H1 (cell line): ENCODE results near the gene RASSF3. TPM values are rescaled to one million over a fixed set of nuclear protein-coding genes. Genes with fewer than 3 reads are reported as not detected.

Source experiments
- CTCF ChIA-PET: fragments of 300-600 bp; sonication (Branson Sonifier 250); formaldehyde crosslinking; loops from one replicate; lab custom pipeline; 2021; ENCODE audit not compliant: partially characterized antibody; lab: Charles Lee
- POLR2A ChIA-PET: fragments of 300-600 bp; sonication (Branson Sonifier 250); formaldehyde crosslinking; loops from one replicate; lab custom pipeline; 2021; ENCODE audit warnings: inconsistent platforms; ENCODE audit not compliant: partially characterized antibody; lab: Charles Lee
- DNase-seq, 2 experiments: peaks; one replicate each; pipeline versions ENCODE4 v3.0.0 to v3.0.0-alpha.2; 2010 to 2022; ENCODE audit warnings: low spot score in 2 of 2, low read depth in 1 of 2, mixed read lengths in 1 of 2
- FAIRE-seq: peaks from 2 replicates; lab custom pipeline; 2011; peaks lifted over from hg19 to GRCh38; lab: Jason Lieb, UNC
- H2AFZ ChIP-seq: 2 replicates; pipeline ENCODE4 v1.8.1; 2012; ENCODE audit warnings: low read length, inconsistent platforms
- H2AK5ac ChIP-seq: 2 replicates; pipeline ENCODE4 v1.6.1; 2013; ENCODE audit warnings: low read depth, low read length
- H2BK120ac ChIP-seq: replicated peaks from 2 replicates; pipeline ENCODE3; 2013; ENCODE audit warnings: low read depth, low read length, inconsistent platforms
- H2BK12ac ChIP-seq: 2 replicates; pipeline ENCODE4 v1.6.1; 2013; ENCODE audit warnings: low read depth, low read length
- H2BK15ac ChIP-seq: 2 replicates; pipeline ENCODE4 v1.6.1; 2013; ENCODE audit warnings: low read length
- H2BK20ac ChIP-seq: 2 replicates; pipeline ENCODE4 v1.6.1; 2013; ENCODE audit warnings: low read length
- H2BK5ac ChIP-seq: 2 replicates; pipeline ENCODE4 v1.6.1; 2013; ENCODE audit warnings: low read depth, low read length
- H3K14ac ChIP-seq: 2 replicates; pipeline ENCODE4 v1.6.1; 2013; ENCODE audit warnings: inconsistent platforms; ENCODE audit not compliant: insufficient read length
- H3K18ac ChIP-seq: 2 replicates; pipeline ENCODE4 v1.6.1; 2013; ENCODE audit warnings: low read length; ENCODE audit errors: extremely low read depth
- H3K23ac ChIP-seq: 2 replicates; pipeline ENCODE4 v1.6.1; 2013; ENCODE audit warnings: inconsistent platforms; ENCODE audit not compliant: insufficient read length
- H3K23me2 ChIP-seq: 2 replicates; pipeline ENCODE4 v1.6.1; 2013; ENCODE audit warnings: low read depth, low read length
- H3K27ac ChIP-seq: 2 replicates; pipeline ENCODE4 v1.6.1; 2011; ENCODE audit warnings: low read depth, low read length, inconsistent platforms
- H3K27me3 ChIP-seq, 4 experiments: replicated peaks in 1 of 4; 1 replicate in 1 of 4; 2 replicates in 3 of 4; pipeline versions ENCODE4 v1.6.1 to v1.8.1; 2011 to 2013; ENCODE audit warnings: low read length in 3 of 4, mild to moderate bottlenecking in 3 of 4, inconsistent platforms in 2 of 4, mixed read lengths in 2 of 4, moderate library complexity in 1 of 4; ENCODE audit not compliant: control insufficient read depth in 3 of 4, insufficient read depth in 3 of 4; ENCODE audit errors: extremely low read depth in 1 of 4
- H3K36me3 ChIP-seq, 4 experiments: 2 replicates each; pipeline versions ENCODE4 v1.6.1 to v1.8.1; 2011 to 2013; ENCODE audit warnings: mild to moderate bottlenecking in 4 of 4, low read length in 3 of 4, moderate library complexity in 2 of 4, control low read depth in 1 of 4, inconsistent platforms in 1 of 4; ENCODE audit not compliant: insufficient read depth in 4 of 4, control insufficient read depth in 2 of 4
- H3K4ac ChIP-seq: replicated peaks from 2 replicates; pipeline ENCODE3; 2013; ENCODE audit warnings: low read length, low read depth, mixed read lengths, inconsistent platforms; ENCODE audit not compliant: insufficient read length
- H3K4me1 ChIP-seq, 4 experiments: replicated peaks in 1 of 4; 1 replicate in 1 of 4; 2 replicates in 3 of 4; pipeline versions ENCODE4 v1.6.1 to v1.8.1; 2011 to 2013; ENCODE audit warnings: low read length in 3 of 4, inconsistent platforms in 2 of 4, mixed read lengths in 1 of 4; ENCODE audit not compliant: insufficient read depth in 4 of 4, control insufficient read depth in 3 of 4
- H3K4me2 ChIP-seq, 2 experiments: 2 replicates each; pipeline versions ENCODE4 v1.6.1 to v1.8.1; 2011 to 2013; ENCODE audit warnings: low read depth in 2 of 2, low read length in 2 of 2, control low read depth in 1 of 2, inconsistent platforms in 1 of 2, mild to moderate bottlenecking in 1 of 2; ENCODE audit not compliant: insufficient read depth in 1 of 2
- H3K4me3 ChIP-seq, 4 experiments: fragments of 200-600, 300-600 bp in 1 of 4; sonication (generic), shearing (Covaris generic), sonication (Bioruptor Twin) in 1 of 4; 2 replicates each; pipeline versions ENCODE4 v1.5.1 to v1.8.1; 2011 to 2016; ENCODE audit warnings: low read length in 4 of 4, low read depth in 3 of 4, control low read depth in 2 of 4, inconsistent platforms in 2 of 4, mild to moderate bottlenecking in 2 of 4, mixed read lengths in 1 of 4, moderate library complexity in 1 of 4; ENCODE audit not compliant: insufficient read depth in 2 of 4; ENCODE audit errors: extremely low read depth in 1 of 4
- H3K56ac ChIP-seq: replicated peaks from 2 replicates; pipeline ENCODE3; 2013; ENCODE audit warnings: low read depth, mild to moderate bottlenecking, mixed read lengths, low read length, inconsistent platforms; ENCODE audit not compliant: insufficient read length
- H3K79me1 ChIP-seq: 2 replicates; pipeline ENCODE4 v1.6.1; 2013; ENCODE audit warnings: low read depth, low read length, control low read depth
- H3K79me2 ChIP-seq, 2 experiments: 2 replicates each; pipeline versions ENCODE4 v1.6.1 to v1.8.1; 2012 to 2013; ENCODE audit warnings: low read length in 2 of 2, mild to moderate bottlenecking in 2 of 2, inconsistent platforms in 1 of 2; ENCODE audit not compliant: insufficient read depth in 2 of 2, control insufficient read depth in 1 of 2
- H3K9ac ChIP-seq, 4 experiments: replicated peaks in 1 of 4; 1 replicate in 1 of 4; 2 replicates in 3 of 4; pipeline versions ENCODE4 v1.6.1 to v1.8.1; 2011 to 2013; ENCODE audit warnings: low read depth in 3 of 4, low read length in 3 of 4, control low read depth in 2 of 4, mild to moderate bottlenecking in 2 of 4, moderate library complexity in 2 of 4, inconsistent platforms in 1 of 4; ENCODE audit errors: extremely low read depth in 1 of 4
- H3K9me3 ChIP-seq, 2 experiments: 2 replicates each; pipeline versions ENCODE4 v1.6.1 to v1.8.1; 2012 to 2013; ENCODE audit warnings: mild to moderate bottlenecking in 2 of 2, moderate library complexity in 2 of 2, control low read depth in 1 of 2, inconsistent platforms in 1 of 2, low read depth in 1 of 2, low read length in 1 of 2, mixed read lengths in 1 of 2; ENCODE audit not compliant: insufficient read depth in 2 of 2
- H4K20me1 ChIP-seq, 2 experiments: replicated peaks in 1 of 2; 2 replicates each; pipeline versions ENCODE3 to v1.8.1; 2011 to 2013; ENCODE audit warnings: inconsistent platforms in 2 of 2, low read length in 2 of 2, mild to moderate bottlenecking in 1 of 2; ENCODE audit not compliant: insufficient read depth in 2 of 2, control insufficient read depth in 1 of 2
- H4K5ac ChIP-seq: 2 replicates; pipeline ENCODE4 v1.6.1; 2013; ENCODE audit warnings: low read length, low read depth, mixed read lengths, inconsistent platforms; ENCODE audit not compliant: insufficient read length
- H4K8ac ChIP-seq: 2 replicates; pipeline ENCODE4 v1.8.0; 2013; ENCODE audit warnings: mild to moderate bottlenecking, moderate library complexity, low read length, inconsistent platforms; ENCODE audit not compliant: insufficient read depth; ENCODE audit errors: extremely low read depth
- H4K91ac ChIP-seq: replicated peaks from 2 replicates; pipeline ENCODE3; 2013; ENCODE audit warnings: low read length, mixed read lengths, inconsistent platforms; ENCODE audit not compliant: insufficient read length
- CHD1 ChIP-seq: IDR thresholded peaks from 2 replicates; pipeline ENCODE4 v1.6.1; 2012; ENCODE audit warnings: low read depth, low read length, improper control_type of control experiment
- HDAC2 ChIP-seq, 2 experiments: fragments of 300-600 bp in 1 of 2; sonication (generic) in 1 of 2; IDR thresholded peaks; 2 replicates each; pipeline ENCODE4 v1.6.1; 2011 to 2012; ENCODE audit warnings: low read depth in 2 of 2, low read length in 2 of 2, mild to moderate bottlenecking in 2 of 2, moderate library complexity in 2 of 2, borderline replicate concordance in 1 of 2, inconsistent platforms in 1 of 2
- RNF2 ChIP-seq: fragments of 200-900, 300-1000 bp; sonication (generic); IDR thresholded peaks from 2 replicates; pipeline ENCODE4 v1.7.1; 2016; ENCODE audit warnings: borderline replicate concordance, low read depth, mild to moderate bottlenecking, antibody characterized with exemption, low read length; ENCODE audit not compliant: poor library complexity, severe bottlenecking; ENCODE audit errors: missing control alignments
- SP2 ChIP-seq: IDR thresholded peaks from 2 replicates; pipeline ENCODE4 v1.6.1; 2012; ENCODE audit warnings: mild to moderate bottlenecking, low read length, inconsistent platforms
- SUZ12 ChIP-seq: fragments of 200-600 bp; sonication (generic); IDR thresholded peaks from 2 replicates; pipeline ENCODE4 v1.6.1; 2012; ENCODE audit warnings: mild to moderate bottlenecking, inconsistent platforms, low read length, moderate library complexity, mixed read lengths
- ZNF274 ChIP-seq: IDR thresholded peaks from 2 replicates; pipeline ENCODE4 v1.7.0; 2012; ENCODE audit warnings: low read length, borderline replicate concordance; ENCODE audit errors: extremely low read depth
- WGBS, 2 experiments: shearing (Covaris generic) in 1 of 2; methylation state at CpG; one replicate each; pipeline versions ENCODE4 v1.1.6 to v1.1.7; 2013 to 2015; ENCODE audit warnings: low lambda C conversion rate in 2 of 2, mixed read lengths in 2 of 2, inconsistent platforms in 1 of 2, low coverage in 1 of 2, missing lambda C conversion rate in 1 of 2; ENCODE audit not compliant: insufficient replicate concordance in 2 of 2, insufficient coverage in 1 of 2, insufficient read length in 1 of 2; ENCODE audit errors: extremely low coverage in 1 of 2, missing lambda C conversion rate in 1 of 2; 5-methylcytosine and 5-hydroxymethylcytosine counted together
- polyA plus RNA-seq, 7 experiments: library from polyadenylated mRNA; depleted of rRNA in 3 of 7; stranded (reverse) in 5 of 7; unstranded in 2 of 7; fragments of >200 nt in 5 of 7; fragments of 200-250 nt in 2 of 7; gene quantifications; 1 replicate in 5 of 7; 2 replicates in 1 of 7; 4 replicates in 1 of 7; pipeline versions ENCODE4 v1.2.1 to v1.2.3, GENCODE V29; 2011 to 2013; ENCODE audit warnings: missing spikeins in 2 of 7, mixed read lengths in 2 of 7
- total RNA-seq: library from RNA; stranded (reverse); fragmentation: NEBNext Ultra II Directional; extraction: Animal tissue kit (Norgen Biotek cat#: 25700); gene quantifications from 2 replicates; pipeline ENCODE4 v1.2.1, GENCODE V29; 2021

The RASSF3 gene
- total and polyA plus RNA-seq, 2 of the 8 experiments (the other 6 are each of a cell fraction or from before 2014, with no cell fraction given) = 19.1 to 64.3 TPM

- H3K23me2 ChIP-seq = no peaks in the 10 kb centered on the region; the same call in 1 of the 2 replicates
- H3K18ac ChIP-seq = no peak overlapping the region
- no peak overlapping the region for H2BK15ac ChIP-seq
- CTCF ChIA-PET = interaction anchor here (0.6 to 9.1 kb wide), 4 partner anchors 8 to 149 kb away, joined by 3 to 132 read pairs (median 4); no protein-coding TSS in a partner anchor
- H3K79me1 ChIP-seq = no peaks in the 10 kb centered on the region
- POLR2A ChIA-PET = interaction anchor here (0.7 kb wide), 1 partner anchor 644 kb away, joined by 3 read pairs; no protein-coding TSS in a partner anchor
- TF ChIP-seq RNF2 (no peak), HDAC2 (IDR thresholded peaks at IDR 0.05; ENCODE audit: borderline replicate concordance in 1 of 2, low read depth in 2 of 2, low read length in 2 of 2) (no peak), SUZ12 (no peak), SP2 (no peak), ZNF274 (no peak), CHD1 (no peak)
- peaks cover 0 to 2% of the 10 kb centered on the region in 2 experiments for H4K20me1 ChIP-seq
- H4K5ac ChIP-seq = no peak overlapping the region
- H3K56ac ChIP-seq = no peak overlapping the region
- 0 out of 4 replicates have a peak, but pooled peaks cover 0 to 4% of the 10 kb centered on the region in 2 experiments for H3K79me2 ChIP-seq
- DNase-seq = no peak
- H2AFZ ChIP-seq = no peak overlapping the region
- no peak for FAIRE-seq
- WGBS, 2 experiments = 96% methylated on average over 12 of the region's 12 CpGs; no CpG with 5 or more reads in 1 of the 2 experiments
- H3K27me3 ChIP-seq = no peaks in the 10 kb centered on the region
- peaks cover 0 to 8% (median 0%) of the 10 kb centered on the region in 4 experiments; a peak in 2 of 8 replicates for H3K36me3 ChIP-seq
- no peak overlapping the region for H4K8ac ChIP-seq
- H3K4me3 ChIP-seq = no peak overlapping the region
- no peak overlapping the region for H4K91ac ChIP-seq
- H3K14ac ChIP-seq = no peak overlapping the region
- no peak overlapping the region for H3K23ac ChIP-seq
- H3K4me1 ChIP-seq = peaks cover 0 to 8% (median 7%) of the 10 kb centered on the region in 4 experiments; a peak in 3 of 7 replicates
- H3K4ac ChIP-seq = no peak overlapping the region
- H2BK20ac ChIP-seq = no peak overlapping the region
- no peaks in the 10 kb centered on the region for H3K9me3 ChIP-seq
- H2BK12ac ChIP-seq = no peak overlapping the region
- no peak overlapping the region for H3K4me2 ChIP-seq
- H2AK5ac ChIP-seq = no peak overlapping the region
- H3K9ac ChIP-seq = no peak overlapping the region
- no peak overlapping the region for H2BK120ac ChIP-seq
- no peak overlapping the region for H3K27ac ChIP-seq
- no peak overlapping the region for H2BK5ac ChIP-seq
These were observed 89.3 kb downstream of the RASSF3 start for GRCh38 chr12:64699504-64700115.
